Stimulated activated CD4-positive, alpha-beta T cell treated with anti-CD3 and anti-CD28 coated beads, Interleukin-1b, Interleukin-23, amount 100 ng/mL, for 4 hours (primary cell): ENCODE measurements around the gene RHBDD1.

Source experiments
- DNase-seq, 2 donors: peaks; one replicate each; pipeline ENCODE4 v3.0.0-alpha.2; 2020; ENCODE audit warnings: low read depth in 2 of 2

Gene RHBDD1

GRCh38 chr2:226885769-226886435 lies 50.0 kb downstream of the RHBDD1 start:
- DNase-seq, result no peak

- no peak for DNase-seq
Observed at GRCh38 chr2:226887940-226888339, 52.1 kb downstream of the RHBDD1 start.

- DNase-seq, result no peak
Observed at GRCh38 chr2:226888378-226888965, 52.6 kb downstream of the RHBDD1 start.

GRCh38 chr2:226888971-226889370 lies 53.1 kb downstream of the RHBDD1 start:
- DNase-seq, result no peak

- DNase-seq, result no peak
Observed at GRCh38 chr2:226890286-226890685, 54.4 kb downstream of the RHBDD1 start.

GRCh38 chr2:226891780-226892590 lies 56.1 kb downstream of the RHBDD1 start:
- no peak for DNase-seq

- DNase-seq, result no peak
Observed at GRCh38 chr2:226892729-226893128, 56.9 kb downstream of the RHBDD1 start.

GRCh38 chr2:226893216-226893615 lies 57.4 kb downstream of the RHBDD1 start:
- DNase-seq, result no peak

GRCh38 chr2:226894752-226895151 lies 58.9 kb downstream of the RHBDD1 start:
- DNase-seq, result no peak

- no peak for DNase-seq
Observed at GRCh38 chr2:226895579-226895978, 59.7 kb downstream of the RHBDD1 start.

GRCh38 chr2:226898121-226898520 lies 62.3 kb downstream of the RHBDD1 start:
- no peak for DNase-seq

- no peak for DNase-seq
Observed at GRCh38 chr2:226898897-226899296, 63.0 kb downstream of the RHBDD1 start.

GRCh38 chr2:226902041-226902966 lies 66.5 kb downstream of the RHBDD1 start:
- no peak for DNase-seq

- no peak for DNase-seq
Observed at GRCh38 chr2:226903179-226903578, 67.3 kb downstream of the RHBDD1 start.

- no peak for DNase-seq
Observed at GRCh38 chr2:226904592-226904991, 68.7 kb downstream of the RHBDD1 start.

GRCh38 chr2:226905718-226906117 lies 69.9 kb downstream of the RHBDD1 start:
- no peak for DNase-seq

GRCh38 chr2:226906163-226906693 lies 70.4 kb downstream of the RHBDD1 start:
- DNase-seq, result no peak

GRCh38 chr2:226909126-226909525 lies 73.3 kb downstream of the RHBDD1 start:
- no peak for DNase-seq

GRCh38 chr2:226909836-226910235 lies 74.0 kb downstream of the RHBDD1 start:
- DNase-seq, result no peak

- DNase-seq, result no peak
Observed at GRCh38 chr2:226910384-226910783, 74.5 kb downstream of the RHBDD1 start.

GRCh38 chr2:226911932-226912331 lies 76.1 kb downstream of the RHBDD1 start:
- no peak for DNase-seq

- DNase-seq, result no peak
Observed at GRCh38 chr2:226913641-226914040, 77.8 kb downstream of the RHBDD1 start.
